Measurements from ENCODE around the gene ADGRL3.
"Not testable (repeated sequence)": the region's sequence is repeated elsewhere in the genome, so short reads cannot be mapped to it uniquely, and the experiment has no call there.

Gene ADGRL3

GRCh38 chr4:61373901-61374440 is 173.8 kb downstream of the ADGRL3 start:
- no peak for DNase-seq

DNA sequence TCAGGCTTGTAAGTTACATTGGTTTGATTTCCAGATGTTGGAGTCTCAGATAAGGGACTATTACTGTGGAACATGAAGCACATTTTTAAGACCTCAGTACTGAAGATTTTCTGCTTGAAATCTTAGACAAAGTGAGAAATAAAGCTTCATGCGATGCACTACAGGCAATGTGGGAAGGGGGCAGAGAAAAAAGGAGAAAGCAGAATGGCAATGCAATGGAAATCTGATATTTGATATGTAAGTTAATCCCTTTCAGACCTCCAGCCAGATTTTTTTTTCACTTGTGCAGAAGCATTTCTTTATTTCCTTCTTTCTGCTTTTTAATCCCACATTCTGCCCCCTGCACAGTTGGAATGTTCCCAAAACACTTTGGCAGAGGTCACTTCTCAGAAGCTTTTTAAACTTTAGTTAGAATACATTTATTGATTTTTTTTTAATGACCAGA is 174.3 kb downstream of the ADGRL3 start:
- DNase-seq: no peak

GRCh38 chr4:61375301-61375700 is 175.2 kb downstream of the ADGRL3 start:
- DNase-seq: no peak

DNA sequence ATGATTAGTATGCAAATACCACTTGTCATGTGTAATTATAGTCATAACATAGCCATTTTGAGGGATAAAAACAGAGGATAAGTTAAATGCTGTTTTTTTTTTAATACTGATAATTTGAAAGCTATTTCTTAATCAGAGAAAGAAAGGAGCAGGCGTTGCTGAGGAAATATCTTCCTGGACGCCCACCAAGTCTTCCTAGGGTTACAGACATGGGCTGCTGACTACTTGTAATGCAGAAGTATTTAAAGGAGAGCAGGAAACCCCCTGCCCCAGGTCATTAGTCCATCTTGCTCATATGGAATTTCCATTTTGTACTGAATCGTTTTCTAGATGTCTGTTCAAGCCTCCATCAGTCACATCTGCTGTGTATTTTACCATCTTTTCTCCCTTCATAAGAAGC is 176.2 kb downstream of the ADGRL3 start:
- DNase-seq: no peak

DNA sequence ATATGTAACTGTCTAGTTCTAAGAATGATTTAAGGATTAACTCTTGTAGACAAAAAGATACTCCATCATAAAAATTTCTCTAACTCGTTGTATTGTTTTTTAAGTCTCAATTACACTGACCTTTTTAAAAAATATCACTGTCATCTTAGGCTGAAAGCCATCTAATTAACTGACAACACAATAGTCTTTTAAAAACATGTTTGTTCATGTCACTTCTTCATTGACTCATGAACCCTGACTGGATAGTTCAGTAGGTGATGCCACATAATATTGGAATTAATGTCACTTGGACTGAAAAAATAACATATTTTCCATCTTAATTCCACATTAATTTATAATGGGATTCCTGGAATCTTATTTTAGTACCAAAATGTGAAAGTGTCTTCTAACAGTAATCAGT is 179.3 kb downstream of the ADGRL3 start:
- no peak for DNase-seq

GRCh38 chr4:61380865-61381264 is 180.7 kb downstream of the ADGRL3 start:
- DNase-seq: peak in 1 of 2 experiments; percentile 22

DNA sequence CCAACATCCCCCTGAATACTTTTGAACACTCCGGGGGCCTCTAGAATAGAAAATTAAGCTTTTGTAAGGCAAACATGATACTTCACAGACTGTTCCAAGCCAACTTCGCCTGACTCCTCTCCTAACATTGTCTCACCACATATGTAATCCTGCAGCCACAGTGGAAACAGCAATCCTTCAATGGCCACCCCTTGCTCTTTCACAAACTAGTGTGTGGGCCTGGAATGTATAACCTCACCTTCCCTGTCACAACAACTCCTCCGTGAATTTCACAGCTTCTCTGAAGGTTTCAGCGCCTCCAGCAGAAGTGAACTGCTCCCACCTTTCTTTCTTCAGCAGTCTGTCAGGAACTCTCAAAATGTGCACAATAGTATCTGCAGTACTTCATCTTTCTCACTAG is 185.1 kb downstream of the ADGRL3 start:
- no peak for DNase-seq

- not testable (repeated sequence) for DNase-seq
These were observed 187.2 kb downstream of the ADGRL3 start for GRCh38 chr4:61387372-61387771.

DNA sequence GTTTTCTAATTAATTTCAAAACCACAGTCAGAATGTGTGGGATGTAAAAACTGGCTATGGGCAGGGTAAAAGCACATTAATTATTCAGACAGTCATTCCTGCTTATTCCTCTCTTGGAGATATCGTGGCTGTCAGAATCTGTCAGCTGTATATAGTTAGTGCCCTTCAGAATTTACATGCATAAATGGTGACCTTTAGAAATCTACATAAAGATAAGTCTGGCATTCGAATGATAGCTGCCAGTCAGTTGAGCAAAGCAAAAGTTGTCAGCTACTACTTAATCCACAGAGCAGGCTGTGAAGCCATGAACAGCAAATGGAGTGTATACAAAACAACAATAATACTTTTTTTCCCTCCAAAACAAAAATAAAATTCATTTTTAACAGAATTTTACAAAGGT is 189.5 kb downstream of the ADGRL3 start:
- DNase-seq: no peak

DNA sequence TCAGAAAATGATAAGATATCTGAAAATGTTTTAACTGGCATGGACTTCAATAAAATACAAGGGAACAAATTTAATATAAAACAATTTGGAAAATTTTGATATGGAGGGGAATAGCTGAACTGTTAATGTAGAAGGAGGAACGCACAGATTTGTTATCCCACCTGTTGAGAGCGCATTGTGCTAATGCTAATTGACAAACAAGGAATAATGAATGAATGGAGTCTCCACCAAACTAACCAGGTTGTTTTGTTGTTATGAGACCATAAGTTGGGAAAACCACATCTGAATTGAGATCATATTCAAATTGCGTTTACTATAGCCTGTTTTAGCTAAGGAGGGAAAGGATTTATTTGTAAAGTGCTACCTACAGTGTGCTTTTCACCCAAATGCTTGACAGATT is 195.6 kb downstream of the ADGRL3 start:
- no peak for DNase-seq

DNA sequence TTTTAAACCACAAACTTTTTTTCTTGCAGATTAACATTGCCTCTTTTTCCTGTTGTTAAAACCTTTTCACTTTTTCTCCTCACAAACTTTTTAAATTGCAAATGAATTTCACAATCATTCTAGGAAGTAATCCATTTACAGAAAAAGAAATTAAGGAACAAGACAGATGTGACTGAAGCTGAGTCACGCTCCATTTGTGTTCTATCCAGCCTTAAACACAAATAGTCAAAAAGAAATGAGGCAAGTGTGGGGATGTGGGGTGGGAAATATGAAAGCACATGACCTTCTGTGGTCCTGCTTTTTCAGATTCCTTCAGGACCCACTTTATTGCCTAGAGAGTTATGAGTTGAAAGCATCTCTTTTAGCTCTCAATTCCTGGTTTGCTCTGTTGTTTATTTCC is 197.0 kb downstream of the ADGRL3 start:
- DNase-seq: no peak

- DNase-seq: no peak
These were observed 200.4 kb downstream of the ADGRL3 start for GRCh38 chr4:61400439-61401038.

GRCh38 chr4:61401771-61402170 is 201.6 kb downstream of the ADGRL3 start:
- DNase-seq: peak; percentile 25 to 30

DNA sequence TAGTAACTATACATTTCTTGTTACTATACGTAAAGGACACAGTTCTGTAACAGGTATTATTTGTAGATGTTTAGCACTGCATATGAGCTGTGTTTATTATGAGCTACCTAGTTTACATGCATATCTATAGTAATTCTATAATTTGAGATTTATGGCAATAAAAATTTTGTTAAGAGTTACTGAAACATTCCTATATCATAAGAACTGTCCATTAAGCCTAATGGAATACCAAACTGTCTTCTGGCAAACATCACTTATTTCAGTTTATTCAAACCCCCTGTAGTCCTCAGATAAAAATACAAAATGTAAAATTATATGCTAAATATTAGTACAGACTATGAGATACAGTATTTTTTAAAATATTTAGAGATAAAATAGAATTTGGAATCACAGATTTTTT is 205.2 kb downstream of the ADGRL3 start:
- DNase-seq: no peak

- DNase-seq: peak in 1 of 2 experiments; percentile 19
These were observed 206.6 kb downstream of the ADGRL3 start for GRCh38 chr4:61406677-61407076.

DNA sequence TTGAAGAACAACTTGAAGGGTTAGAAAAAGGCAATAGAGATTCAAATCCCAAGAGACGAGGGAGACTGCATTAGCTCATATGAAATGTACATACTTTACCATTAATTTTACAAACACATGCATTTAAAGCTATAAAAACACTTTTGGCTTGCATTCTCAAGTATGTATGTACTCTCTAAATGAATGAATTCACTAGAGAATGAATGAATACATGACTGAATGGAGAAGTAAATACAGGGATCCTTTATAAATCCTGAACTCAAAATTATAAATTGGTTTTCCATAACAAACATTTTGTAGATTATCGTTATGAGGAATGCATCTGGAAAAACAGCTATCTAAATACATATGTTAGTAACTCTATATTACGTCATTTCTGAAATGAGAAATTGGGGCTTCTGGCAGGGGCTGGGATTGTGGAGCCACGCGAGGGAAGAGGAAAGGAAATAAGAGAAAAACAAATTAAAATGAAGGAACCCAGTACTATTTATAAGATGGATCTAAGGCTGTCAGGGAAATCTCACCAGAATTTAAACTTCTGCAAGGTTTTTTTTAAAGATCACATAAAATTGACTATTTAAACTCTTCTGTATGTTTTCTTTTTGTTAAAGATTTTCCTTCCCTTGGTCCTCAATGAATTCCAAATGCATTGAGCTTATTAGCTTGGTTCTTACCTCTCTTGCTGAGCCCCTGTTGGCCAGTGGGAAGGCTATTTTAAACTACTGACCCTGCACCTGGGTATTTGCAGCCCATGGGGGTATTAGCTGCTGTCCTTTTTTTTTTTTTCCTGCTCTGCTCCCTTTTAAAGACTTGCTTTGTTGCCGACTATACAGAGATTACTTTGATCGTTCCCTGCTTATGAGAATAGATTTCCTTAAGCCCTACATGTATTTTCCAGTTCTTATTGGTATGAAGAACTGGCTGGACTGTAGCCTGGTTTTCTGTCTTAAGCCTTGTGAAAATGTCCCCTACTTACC is 207.8 kb downstream of the ADGRL3 start:
- peak in 1 of 2 experiments; percentile 55 for DNase-seq

GRCh38 chr4:61408861-61409260 is 208.7 kb downstream of the ADGRL3 start:
- DNase-seq: no peak

GRCh38 chr4:61411241-61411640 is 211.1 kb downstream of the ADGRL3 start:
- no peak for DNase-seq

DNA sequence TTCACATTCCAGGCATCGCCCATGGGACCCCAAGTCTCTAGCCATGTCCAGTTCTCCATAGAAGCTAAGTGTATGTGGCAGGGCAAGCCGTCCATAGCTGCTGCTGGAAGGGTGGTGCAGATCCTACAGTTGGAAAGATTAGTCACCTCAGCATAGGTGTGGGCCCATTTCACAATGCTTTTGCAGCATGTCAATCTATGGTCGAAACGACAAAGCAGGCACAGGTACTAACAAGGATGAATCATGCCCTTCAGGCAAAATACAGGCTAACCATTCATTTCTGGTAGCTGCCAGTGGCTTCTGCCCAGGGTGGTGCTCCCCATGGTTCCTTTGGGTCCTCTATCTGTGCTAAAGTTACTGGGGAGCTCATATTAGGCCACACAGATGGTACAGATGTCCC is 225.2 kb downstream of the ADGRL3 start:
- no peak for DNase-seq

DNA sequence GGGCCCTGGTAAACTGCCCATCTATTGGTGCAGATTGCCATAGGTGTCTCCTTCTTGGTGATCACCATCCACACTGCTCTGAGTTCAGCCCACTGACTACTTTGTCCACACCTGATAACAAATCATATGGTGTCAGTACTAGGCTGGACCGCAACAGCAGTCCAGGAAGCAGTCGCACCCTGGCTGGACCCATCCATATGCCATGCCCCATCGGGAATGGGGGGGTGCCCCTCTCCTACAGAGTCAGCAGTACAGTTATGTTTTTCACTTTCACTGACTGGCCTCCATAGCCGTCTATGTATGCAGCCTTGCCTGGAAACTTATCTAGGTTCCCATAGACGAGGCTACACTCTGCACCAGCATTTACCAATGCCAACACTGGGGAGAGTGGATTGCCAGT is 226.1 kb downstream of the ADGRL3 start:
- no peak for DNase-seq

DNA sequence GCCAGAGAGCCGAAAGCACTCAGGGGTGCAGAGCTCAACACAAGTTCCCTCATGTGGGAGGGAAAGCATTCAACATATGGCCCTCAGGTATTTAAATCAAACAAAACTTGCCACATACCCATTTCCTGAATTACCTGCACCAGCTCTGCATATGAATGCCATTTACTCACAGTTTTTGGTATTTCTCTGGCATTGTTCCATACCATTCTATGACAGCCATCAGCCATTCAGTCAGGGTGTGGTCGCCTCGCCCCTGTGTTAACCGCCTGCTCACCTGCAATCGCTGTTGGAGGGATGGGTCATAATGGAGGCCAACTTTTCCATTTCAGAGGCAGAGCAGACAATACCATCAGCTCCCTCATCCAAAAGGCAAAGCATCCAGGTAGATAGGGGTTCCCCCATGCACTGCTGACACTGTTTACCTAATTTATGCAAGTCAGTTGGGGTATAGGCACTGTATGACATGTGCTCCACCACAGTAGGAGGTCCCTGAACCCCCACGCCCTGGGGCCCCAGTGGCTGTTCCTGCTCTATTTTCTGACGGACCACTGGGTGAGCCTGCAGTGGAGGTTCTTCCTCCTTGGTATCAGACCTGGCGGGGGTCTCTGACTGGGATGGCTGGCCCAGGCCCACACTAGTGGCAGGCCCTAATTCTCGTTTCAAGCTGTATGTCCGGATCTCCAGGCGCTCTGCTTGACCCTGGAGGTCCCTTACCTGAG is 227.1 kb downstream of the ADGRL3 start:
- no peak for DNase-seq

DNA sequence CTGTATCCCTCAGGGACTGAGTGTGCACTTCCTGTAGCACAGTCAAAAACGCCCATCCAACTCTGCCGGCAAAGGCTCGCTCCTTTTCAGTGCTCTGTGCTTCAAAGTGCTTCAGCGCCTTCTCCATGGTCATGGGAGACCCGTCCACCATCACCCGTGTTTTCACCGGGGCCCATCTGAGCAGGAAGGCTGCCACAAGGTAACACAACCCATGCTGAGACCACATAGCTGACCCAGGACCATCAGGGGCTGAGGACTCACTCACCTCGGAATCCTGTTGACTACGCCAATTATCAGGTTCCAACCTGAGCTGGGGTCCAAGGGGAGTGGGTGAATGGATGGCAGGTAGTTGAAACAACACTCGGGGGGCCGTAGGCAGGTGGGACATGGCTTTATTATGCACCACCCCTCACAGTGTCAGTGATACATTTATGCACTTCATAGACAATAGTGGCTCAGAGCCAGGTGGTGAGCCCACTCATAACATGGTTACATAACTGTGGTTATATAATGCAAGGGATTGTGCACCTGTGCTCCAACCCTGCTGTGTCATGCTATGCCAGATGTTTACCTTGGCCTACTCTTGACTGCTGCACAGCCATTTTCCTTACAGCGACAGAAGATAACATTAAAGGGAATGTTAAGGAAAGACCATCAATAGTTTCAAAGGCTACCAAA is 227.8 kb downstream of the ADGRL3 start:
- DNase-seq: peak; percentile 25 to 28

- no peak for DNase-seq
These were observed 228.8 kb downstream of the ADGRL3 start for GRCh38 chr4:61428950-61429349.

Data from SHP77 (cell line).